HepG2 (cell line): ENCODE data around the gene DNAJB2. TPM values are rescaled to one million over a fixed set of nuclear protein-coding genes. Genes with fewer than 3 reads are reported as not detected.

Source experiments
- ATAC-seq: fragments of 200-7000 bp; cut with Tn5 transposase; 3 replicates; pipeline ENCODE4 v1.9.1; 2020; ENCODE audit warnings: mild to moderate bottlenecking, moderate library complexity
- BruUV-seq: library from RNA; stranded (reverse); fragments of 400-500 nt; replicated peaks from 2 replicates; lab custom pipeline; 2021; lab: Mats Ljungman, UMichigan
- CTCF ChIA-PET: fragments of 300-600 bp; formaldehyde crosslinking; extraction: SDS; loops from one replicate; lab custom pipeline; 2021; ENCODE audit warnings: low total read pairs, inconsistent platforms, low intra/inter-chr PET ratio; lab: Yijun Ruan, JAX
- POLR2A ChIA-PET: fragments of 350-600 bp; sonication (Branson Sonifier 250); formaldehyde crosslinking; loops from one replicate; lab custom pipeline; 2020; ENCODE audit warnings: antibody characterized with exemption, inconsistent platforms; lab: Yijun Ruan, JAX
- DNase-seq: peaks from one replicate; pipeline ENCODE4 v3.0.0-alpha.2; 2015; ENCODE audit warnings: low spot score
- FAIRE-seq: peaks from 3 replicates; lab custom pipeline; 2011; peaks lifted over from hg19 to GRCh38; lab: Jason Lieb, UNC
- H2AFZ ChIP-seq: one replicate; pipeline ENCODE4 v1.6.1; 2011; ENCODE audit warnings: low read length, inconsistent platforms
- H3K27ac ChIP-seq: fragments of 300-600 bp; 3 replicates; pipeline ENCODE4 v1.8.0; 2011; ENCODE audit warnings: mixed run types, mild to moderate bottlenecking, mixed read lengths, low read length, inconsistent platforms; ENCODE audit not compliant: insufficient read depth; ENCODE audit errors: extremely low read length
- H3K27me3 ChIP-seq, 2 experiments: fragments of 200-600 bp in 1 of 2; 2 replicates in 1 of 2; 3 replicates in 1 of 2; pipeline versions ENCODE4 v1.6.0 to v1.8.0; 2011; ENCODE audit warnings: low read length in 2 of 2, mild to moderate bottlenecking in 2 of 2, moderate library complexity in 2 of 2, inconsistent platforms in 1 of 2; ENCODE audit not compliant: insufficient read depth in 2 of 2, control insufficient read depth in 1 of 2
- H3K36me3 ChIP-seq, 2 experiments: fragments of 200-600 bp in 1 of 2; replicated peaks in 1 of 2; 2 replicates in 1 of 2; 3 replicates in 1 of 2; pipeline versions ENCODE4 v1.5.1 to v1.8.0; 2011; ENCODE audit warnings: low read length in 2 of 2, inconsistent platforms in 1 of 2; ENCODE audit not compliant: insufficient read depth in 2 of 2, control insufficient read depth in 1 of 2
- H3K4me1 ChIP-seq: 2 replicates; pipeline ENCODE4 v1.5.1; 2012; ENCODE audit warnings: low read length, inconsistent platforms; ENCODE audit not compliant: insufficient read depth
- H3K4me2 ChIP-seq: 2 replicates; pipeline ENCODE4 v1.6.0; 2011; ENCODE audit warnings: low read depth, low read length, inconsistent platforms
- H3K4me3 ChIP-seq, 3 experiments: fragments of 200-600 bp in 1 of 3; sonication (generic), shearing (Covaris generic) in 1 of 3; replicated peaks in 1 of 3; 2 replicates each; pipeline ENCODE4 v1.5.1; 2011 to 2016; ENCODE audit warnings: low read length in 3 of 3, inconsistent platforms in 2 of 3, low read depth in 2 of 3, mild to moderate bottlenecking in 2 of 3, control low read depth in 1 of 3, mixed read lengths in 1 of 3; ENCODE audit not compliant: insufficient read depth in 1 of 3
- H3K79me2 ChIP-seq: one replicate; pipeline ENCODE4 v1.6.1; 2011; ENCODE audit warnings: low read length, inconsistent platforms; ENCODE audit not compliant: insufficient read depth
- H3K9ac ChIP-seq: 2 replicates; pipeline ENCODE4 v1.6.0; 2011; ENCODE audit warnings: mild to moderate bottlenecking, low read depth, low read length, inconsistent platforms; ENCODE audit not compliant: insufficient read depth
- H3K9me3 ChIP-seq: 2 replicates; pipeline ENCODE4 v1.5.1; 2012; ENCODE audit warnings: mild to moderate bottlenecking, low read length
- H4K20me1 ChIP-seq: 2 replicates; pipeline ENCODE4 v1.6.0; 2011; ENCODE audit warnings: inconsistent platforms, mild to moderate bottlenecking, low read length, moderate library complexity; ENCODE audit not compliant: insufficient read depth
- CREB1 ChIP-seq, 2 experiments: fragments of 450-650 bp in 1 of 2; IDR thresholded peaks; 2 replicates each; pipeline ENCODE4 v1.6.1; 2016 to 2017; ENCODE audit warnings: control low read depth in 1 of 2, mild to moderate bottlenecking in 1 of 2, missing compliant biosample characterization in 1 of 2, missing genetic modification characterization in 1 of 2
- MAFF ChIP-seq: IDR thresholded peaks from 2 replicates; pipeline ENCODE4 v1.6.1; 2011; ENCODE audit warnings: low read depth, low read length, improper control_type of control experiment
- MAFK ChIP-seq, 2 experiments: IDR thresholded peaks in 1 of 2; conservative IDR thresholded peaks in 1 of 2; 2 replicates each; pipeline ENCODE4 v1.6.1; 2011; ENCODE audit warnings: improper control_type of control experiment in 2 of 2, low read length in 2 of 2
- YY1 ChIP-seq: IDR thresholded peaks from 2 replicates; pipeline ENCODE4 v1.6.1; 2011; ENCODE audit warnings: low read length, low read depth, moderate library complexity, mild to moderate bottlenecking; ENCODE audit not compliant: insufficient read depth, insufficient replicate concordance
- ZFP90 ChIP-seq: sonication (generic); formaldehyde crosslinking; IDR thresholded peaks from 2 replicates; pipeline ENCODE4 v1.8.0; 2022; ENCODE audit warnings: missing genetic modification reagents, mild to moderate bottlenecking, inconsistent platforms, borderline replicate concordance
- ZMYM4 ChIP-seq: sonication (generic); formaldehyde crosslinking; IDR thresholded peaks from 2 replicates; pipeline ENCODE4 v1.8.1; 2023; ENCODE audit warnings: mild to moderate bottlenecking, missing genetic modification reagents
- ZNF749 ChIP-seq: sonication (generic); formaldehyde crosslinking; IDR thresholded peaks from 2 replicates; pipeline ENCODE4 v1.8.0; 2022; ENCODE audit warnings: mild to moderate bottlenecking, missing genetic modification reagents, moderate library complexity, borderline replicate concordance
- WGBS: methylation state at CpG from one replicate; pipeline ENCODE4 v1.1.6; 2017; ENCODE audit warnings: low lambda C conversion rate; 5-methylcytosine and 5-hydroxymethylcytosine counted together
- in situ Hi-C: cut with HindIII; loops from 2 replicates; pipeline ENCODE4 v1.10.0; 2017; ENCODE audit warnings: low pct_unique_long_range_greater_than_20kb; ENCODE audit not compliant: extremely low pct_ligation_motif_present
- intact Hi-C: fragments of 100-400 bp; cut with micrococcal nuclease; formaldehyde crosslinking; loops from one replicate; pipeline ENCODE4 v1.10.0; 2022; ENCODE audit not compliant: unreplicated experiment
- polyA plus RNA-seq, 8 experiments: library from polyadenylated mRNA; depleted of rRNA in 3 of 8; stranded (reverse) in 7 of 8; unstranded in 1 of 8; fragments of >200 nt; fragmentation: Illumina TruSeq in 4 of 8; extraction: Trizol in 4 of 8; gene quantifications; 2 replicates each; pipeline versions ENCODE4 v1.2.1 to v1.2.3, GENCODE V29; 2011 to 2016; ENCODE audit warnings: low read depth in 4 of 8, missing spikeins in 1 of 8, mixed read lengths in 1 of 8; ENCODE audit not compliant: insufficient read depth in 1 of 8
- total RNA-seq, 5 experiments: library from RNA; depleted of rRNA; stranded (reverse); fragments of >200 nt; fragmentation: Illumina TruSeq; extraction: Trizol; gene quantifications; 2 replicates each; pipeline ENCODE4 v1.2.3, GENCODE V29; 2016; ENCODE audit warnings: low read depth in 1 of 5

The DNAJB2 gene
- total and polyA plus RNA-seq, 2 of the 13 experiments (the other 11 are each of a cell fraction or from before 2014, with no cell fraction given), result 21.3 to 31.1 TPM

- Histone ChIP-seq H3K27me3 (peaks cover 6 to 40% of the 10 kb centered on the region in 2 experiments), H3K27ac (no peak overlapping the region), H3K4me3 (no peak overlapping the region), H4K20me1 (peaks cover 7% of the 10 kb centered on the region; the same call in 1 of the 2 replicates), H3K36me3 (no peaks in the 10 kb centered on the region), H2AFZ (no peak overlapping the region), H3K4me2 (no peak overlapping the region), H3K9ac (no peak overlapping the region), H3K9me3 (no peaks in the 10 kb centered on the region), H3K79me2 (no peaks in the 10 kb centered on the region), H3K4me1 (peaks cover 11% of the 10 kb centered on the region)
- FAIRE-seq (no peak), DNase-seq (no peak), ATAC-seq (no peak)
- CTCF ChIA-PET, result no interaction called here
- TF ChIP-seq MAFK (conservative IDR thresholded peaks at IDR 0.05 in 1 of 2, IDR thresholded peaks at IDR 0.05 in 1 of 2; ENCODE audit: low read length in 2 of 2) (no peak), CREB1 (IDR thresholded peaks at IDR 0.05) (peak; percentile 90), CREB1 (CRISPR knock-in tag; IDR thresholded peaks at IDR 0.05) (no peak), YY1 (no peak)
- POLR2A ChIA-PET, result no interaction called here
- intact Hi-C loops, result no loop called here
- 1% methylated on average over 2 of the region's 2 CpGs for WGBS
- in situ Hi-C loops, result no loop called here
- no TSS peak for BruUV-seq
Measured at GRCh38 chr2:219304223-219304622, 25.1 kb downstream of the DNAJB2 start.

DNA sequence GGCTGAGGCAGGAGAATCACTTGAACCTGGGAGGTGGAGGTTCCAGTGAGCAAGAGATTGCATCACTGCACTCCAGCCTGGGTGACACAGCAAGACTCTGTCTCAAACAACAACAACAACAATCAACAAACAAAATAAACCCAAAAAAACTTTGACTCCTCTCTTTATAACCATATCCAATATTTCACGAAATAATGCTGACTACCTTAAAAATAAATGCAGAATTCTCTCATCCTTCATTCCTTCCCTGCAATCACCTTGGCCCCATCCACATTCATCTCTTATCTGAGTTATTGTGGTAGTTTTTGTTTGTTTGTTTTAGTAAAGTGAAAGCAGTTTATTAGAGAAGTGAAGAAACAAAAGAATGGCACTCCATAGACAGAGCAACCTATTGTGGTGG is 26.9 kb downstream of the DNAJB2 start:
- H3K36me3 ChIP-seq, result no peaks in the 10 kb centered on the region
- H3K4me3 ChIP-seq, result no peak overlapping the region
- no peak overlapping the region for H3K4me2 ChIP-seq
- ATAC-seq (no peak), FAIRE-seq (no peak), DNase-seq (no peak)
- peaks cover 7% of the 10 kb centered on the region for H4K20me1 ChIP-seq
- TF ChIP-seq MAFF (peak; percentile 76), ZNF749 (CRISPR knock-in tag) (no peak), ZFP90 (CRISPR knock-in tag) (no peak), ZMYM4 (CRISPR knock-in tag) (no peak), MAFK (conservative IDR thresholded peaks at IDR 0.05 in 1 of 2, IDR thresholded peaks at IDR 0.05 in 1 of 2; ENCODE audit: low read length in 2 of 2) (peak; percentile 78 to 84)
- ChIA-PET CTCF (no interaction called here), POLR2A (no interaction called here)
- in situ Hi-C loops, result loop anchor here (5.0 kb wide), 1 partner anchor 264 kb away; the partner anchor contains the start of gene CFAP65
- H2AFZ ChIP-seq, result no peak overlapping the region
- no peaks in the 10 kb centered on the region for H3K9me3 ChIP-seq
- no peak overlapping the region for H3K27ac ChIP-seq
- H3K79me2 ChIP-seq, result no peaks in the 10 kb centered on the region
- intact Hi-C loops, result no loop called here
- no TSS peak for BruUV-seq
- H3K9ac ChIP-seq, result no peak overlapping the region
- H3K4me1 ChIP-seq, result no peaks in the 10 kb centered on the region
- WGBS, result 2% methylated on average over 1 of the region's 1 CpG
- H3K27me3 ChIP-seq, result peaks cover 6 to 33% of the 10 kb centered on the region in 2 experiments
